Lower lobe of right lung (tissue), 2 donors: Measurements from ENCODE around the gene NLRC3. TPM values are rescaled to one million over a fixed set of nuclear protein-coding genes. Genes with fewer than 3 reads are reported as not detected.
A peak's percentile ranks its signal among the peaks of the same experiment; 100 is the strongest.
"Not testable (repeated sequence)": the region's sequence is repeated elsewhere in the genome, so short reads cannot be mapped to it uniquely, and the experiment has no call there.

Experiments used
- ATAC-seq, 2 donors: fragments of 200-7000 bp; cut with Tn5 transposase; one replicate each; pipeline ENCODE4 v1.9.1; 2020 to 2022; ENCODE audit warnings: mild to moderate bottlenecking in 2 of 2, moderate library complexity in 2 of 2
- DNase-seq: peaks from one replicate; pipeline ENCODE4 v3.0.0-alpha.2; 2020
- H3K27ac ChIP-seq: fragments of 200-600 bp; one replicate; pipeline ENCODE4 v1.8.0; 2022
- H3K27me3 ChIP-seq: fragments of 200-600 bp; one replicate; pipeline ENCODE4 v1.8.0; 2022; ENCODE audit warnings: low read depth
- H3K36me3 ChIP-seq: fragments of 200-600 bp; one replicate; pipeline ENCODE4 v1.8.0; 2022; ENCODE audit warnings: mild to moderate bottlenecking
- H3K4me1 ChIP-seq: fragments of 200-600 bp; one replicate; pipeline ENCODE4 v1.8.0; 2022
- H3K4me3 ChIP-seq: fragments of 200-600 bp; one replicate; pipeline ENCODE4 v1.8.0; 2022; ENCODE audit warnings: mild to moderate bottlenecking
- H3K9me3 ChIP-seq: fragments of 200-600 bp; one replicate; pipeline ENCODE4 v1.8.0; 2022
- intact Hi-C: fragments of 100-400 bp; cut with DNase I; formaldehyde crosslinking; loops from one replicate; pipeline ENCODE4 v1.11.0; 2022
- total RNA-seq: library from RNA; stranded (reverse); fragmentation: NEBNext Ultra II Directional; extraction: Animal tissue kit (Norgen Biotek cat#: 25700); gene quantifications from one replicate; pipeline ENCODE4 v1.2.1, GENCODE V29; 2021
- TF ChIP-seq, protein P1 (sequence below): fragments of 200-600 bp; IDR thresholded peaks from one replicate; pipeline ENCODE4 v1.8.0; 2022; ENCODE audit warnings: antibody characterized with exemption, mild to moderate bottlenecking
- donor health status: DM: no; HTN: yes; CAD: no; lungs with severe emphysema.

Gene NLRC3
- total RNA-seq, 1 donor from 2014 or later: 3.9 TPM

DNA sequence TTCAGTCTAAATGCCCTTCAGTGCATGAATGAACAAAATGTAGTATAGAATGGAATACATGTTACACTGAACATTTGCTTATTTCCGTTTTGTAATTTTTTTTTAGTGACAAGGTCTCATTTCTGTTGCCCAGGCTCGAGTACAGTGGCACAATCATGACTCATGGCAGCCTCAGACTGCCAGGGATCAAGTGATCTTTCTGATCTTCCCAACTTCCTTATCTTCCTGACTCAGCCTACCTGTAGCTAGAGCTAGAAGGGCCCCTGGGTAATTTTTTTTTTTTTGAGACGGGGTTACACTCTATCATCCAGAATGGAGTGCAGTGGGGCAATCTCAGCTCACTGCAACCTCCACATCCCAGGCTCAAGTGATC lies 41.6 kb upstream of the NLRC3 start:
- Histone ChIP-seq H3K4me3 (no peak overlapping the region), H3K36me3 (no peaks in the 10 kb centered on the region), H3K9me3 (no peaks in the 10 kb centered on the region), H3K4me1 (no peaks in the 10 kb centered on the region), H3K27me3 (no peaks in the 10 kb centered on the region), H3K27ac (no peak overlapping the region)
- intact Hi-C loops: no loop called here
- ATAC-seq: no peak
- DNase-seq: no peak
- TF ChIP-seq, protein P1, sequence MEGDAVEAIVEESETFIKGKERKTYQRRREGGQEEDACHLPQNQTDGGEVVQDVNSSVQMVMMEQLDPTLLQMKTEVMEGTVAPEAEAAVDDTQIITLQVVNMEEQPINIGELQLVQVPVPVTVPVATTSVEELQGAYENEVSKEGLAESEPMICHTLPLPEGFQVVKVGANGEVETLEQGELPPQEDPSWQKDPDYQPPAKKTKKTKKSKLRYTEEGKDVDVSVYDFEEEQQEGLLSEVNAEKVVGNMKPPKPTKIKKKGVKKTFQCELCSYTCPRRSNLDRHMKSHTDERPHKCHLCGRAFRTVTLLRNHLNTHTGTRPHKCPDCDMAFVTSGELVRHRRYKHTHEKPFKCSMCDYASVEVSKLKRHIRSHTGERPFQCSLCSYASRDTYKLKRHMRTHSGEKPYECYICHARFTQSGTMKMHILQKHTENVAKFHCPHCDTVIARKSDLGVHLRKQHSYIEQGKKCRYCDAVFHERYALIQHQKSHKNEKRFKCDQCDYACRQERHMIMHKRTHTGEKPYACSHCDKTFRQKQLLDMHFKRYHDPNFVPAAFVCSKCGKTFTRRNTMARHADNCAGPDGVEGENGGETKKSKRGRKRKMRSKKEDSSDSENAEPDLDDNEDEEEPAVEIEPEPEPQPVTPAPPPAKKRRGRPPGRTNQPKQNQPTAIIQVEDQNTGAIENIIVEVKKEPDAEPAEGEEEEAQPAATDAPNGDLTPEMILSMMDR: no peak

DNA sequence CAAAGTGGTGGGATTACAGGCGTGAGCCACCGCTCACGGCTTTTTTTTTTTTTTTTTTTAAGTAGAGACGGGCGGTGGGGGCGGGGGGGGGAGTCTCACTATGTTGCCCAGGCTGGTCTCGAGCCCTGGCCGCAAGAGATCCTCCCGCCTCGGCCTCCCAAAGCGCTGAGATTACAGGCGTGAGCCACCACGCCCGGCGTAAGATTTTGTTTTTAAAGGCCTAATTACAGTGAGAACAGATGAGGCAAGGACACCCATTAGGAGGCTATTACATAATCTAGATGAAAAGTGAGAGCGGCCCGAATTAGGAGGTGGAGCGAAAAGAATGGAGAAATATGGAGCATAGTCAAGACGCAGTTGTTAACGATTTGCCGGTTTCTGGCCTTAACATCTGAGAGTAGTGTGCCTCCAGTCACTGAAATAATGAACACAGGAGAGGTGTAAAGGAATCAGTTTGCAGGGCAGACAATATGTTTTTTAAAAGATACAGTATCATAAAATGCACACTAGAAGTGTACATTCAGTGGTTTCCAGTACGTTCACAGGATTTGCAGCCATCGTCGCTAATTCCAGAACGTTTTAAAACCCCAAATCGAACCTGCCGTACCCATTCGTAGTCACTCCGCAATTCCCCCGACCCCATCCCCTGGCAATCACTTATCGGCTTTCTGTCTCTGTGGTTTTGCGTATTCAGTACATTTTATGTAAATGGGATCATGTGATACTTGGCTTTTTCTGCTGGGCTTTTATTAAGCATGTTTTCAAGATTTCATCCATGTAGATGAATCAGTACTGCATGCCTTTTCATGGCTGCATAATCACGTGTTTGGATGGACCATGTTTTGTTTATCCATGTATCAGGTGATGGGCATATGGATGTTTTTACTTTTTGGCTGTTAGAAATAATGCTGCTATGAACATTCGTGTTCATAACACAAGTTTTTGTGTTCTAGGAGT lies 35.6 kb upstream of the NLRC3 start:
- H3K36me3 ChIP-seq: peaks cover 5% of the 10 kb centered on the region
- H3K27ac ChIP-seq: no peak overlapping the region
- TF ChIP-seq, protein P1: no peak
- DNase-seq (no peak), ATAC-seq (no peak)
- H3K4me3 ChIP-seq: peak overlapping the region; percentile 93
- intact Hi-C loops: no loop called here
- peaks cover 24% of the 10 kb centered on the region for H3K4me1 ChIP-seq
- H3K9me3 ChIP-seq: no peaks in the 10 kb centered on the region
- no peaks in the 10 kb centered on the region for H3K27me3 ChIP-seq

DNA sequence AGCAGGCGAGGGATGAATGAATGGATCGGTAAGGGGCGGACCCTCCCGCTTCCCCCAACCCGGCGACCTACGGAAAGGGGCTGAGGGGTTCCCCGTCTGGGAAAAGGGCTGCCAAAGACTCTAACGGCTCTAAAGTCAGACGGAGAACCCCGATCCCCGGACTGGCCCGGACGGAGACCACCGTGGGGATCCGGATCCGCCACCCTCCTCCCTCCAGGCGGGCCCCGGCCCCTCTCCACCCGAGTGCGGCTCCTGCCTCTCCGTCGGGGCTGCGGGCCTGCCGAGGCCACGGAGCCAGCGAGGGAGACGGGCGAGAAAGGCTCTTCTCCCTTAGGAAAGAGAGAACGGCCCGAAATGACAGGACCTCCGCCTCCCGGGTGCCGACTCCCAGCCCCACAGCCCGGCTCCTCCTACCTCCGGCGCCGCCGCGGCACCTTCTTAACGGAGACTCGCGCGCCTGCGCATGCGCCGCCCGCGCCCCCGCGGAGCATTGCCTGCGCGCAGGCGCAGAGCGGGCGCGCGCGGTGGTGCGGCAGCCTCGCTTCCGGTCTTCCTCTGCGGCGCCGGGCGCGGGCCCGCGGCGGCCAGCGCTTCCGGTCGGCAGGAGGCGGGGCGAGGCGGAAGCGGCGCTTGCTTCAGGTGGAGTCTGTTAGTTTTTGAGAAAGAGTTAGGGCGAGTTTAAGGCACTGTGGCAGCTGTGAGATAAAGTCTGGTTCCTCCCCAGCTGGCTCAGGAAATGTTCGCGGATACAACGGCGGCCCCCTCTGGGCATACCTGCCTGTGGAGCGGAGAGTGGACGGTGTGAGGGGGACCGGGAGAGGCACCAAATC lies 34.2 kb upstream of the NLRC3 start, which contains the start of gene SLX4:
Gene SLX4 (minus strand): TSS at position 461 of the 830 bp plus-strand sequence. CDS start 2,642 bp downstream, outside the sequence.
- ATAC-seq (peak; percentile 98), DNase-seq (peak; percentile 94)
- Histone ChIP-seq H3K36me3 (peaks cover 7% of the 10 kb centered on the region), H3K27ac (peak within 1 kb of the TSS; percentile 89), H3K9me3 (no peaks in the 10 kb centered on the region), H3K4me3 (peak within 1 kb of the TSS; percentile 93), H3K27me3 (no peaks in the 10 kb centered on the region), H3K4me1 (peaks cover 24% of the 10 kb centered on the region)
- intact Hi-C loops: no loop called here
- TF ChIP-seq, protein P1: no peak

DNA sequence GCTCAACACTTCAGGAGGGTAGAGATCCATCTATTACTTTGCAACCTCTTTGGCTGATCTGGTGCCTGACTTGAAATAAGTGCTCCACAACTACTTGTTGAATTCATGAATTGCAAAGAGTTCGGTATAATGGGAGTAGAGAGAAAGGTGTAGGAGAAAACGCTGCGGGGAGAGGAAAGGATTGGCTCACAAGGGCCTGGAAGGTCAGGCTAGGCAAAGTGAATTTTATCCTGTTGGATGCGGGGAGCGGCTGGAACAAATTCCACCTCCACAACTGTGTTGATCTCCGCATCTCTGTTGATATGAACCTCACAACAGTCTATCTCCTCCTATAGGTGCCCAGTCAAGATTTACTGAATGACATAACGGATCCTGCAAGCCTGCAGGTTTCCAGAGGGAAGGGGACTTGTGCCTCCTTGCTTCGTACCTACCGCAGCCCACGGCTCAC lies 33.5 kb upstream of the NLRC3 start:
- Histone ChIP-seq H3K4me1 (peaks cover 24% of the 10 kb centered on the region), H3K36me3 (peaks cover 12% of the 10 kb centered on the region), H3K27ac (peak overlapping the region; percentile 89), H3K27me3 (no peaks in the 10 kb centered on the region), H3K4me3 (peak overlapping the region; percentile 93), H3K9me3 (no peaks in the 10 kb centered on the region)
- intact Hi-C loops: no loop called here
- ATAC-seq: peak in 1 of 2 donors; percentile 53
- no peak for DNase-seq
- TF ChIP-seq, protein P1: no peak

DNA sequence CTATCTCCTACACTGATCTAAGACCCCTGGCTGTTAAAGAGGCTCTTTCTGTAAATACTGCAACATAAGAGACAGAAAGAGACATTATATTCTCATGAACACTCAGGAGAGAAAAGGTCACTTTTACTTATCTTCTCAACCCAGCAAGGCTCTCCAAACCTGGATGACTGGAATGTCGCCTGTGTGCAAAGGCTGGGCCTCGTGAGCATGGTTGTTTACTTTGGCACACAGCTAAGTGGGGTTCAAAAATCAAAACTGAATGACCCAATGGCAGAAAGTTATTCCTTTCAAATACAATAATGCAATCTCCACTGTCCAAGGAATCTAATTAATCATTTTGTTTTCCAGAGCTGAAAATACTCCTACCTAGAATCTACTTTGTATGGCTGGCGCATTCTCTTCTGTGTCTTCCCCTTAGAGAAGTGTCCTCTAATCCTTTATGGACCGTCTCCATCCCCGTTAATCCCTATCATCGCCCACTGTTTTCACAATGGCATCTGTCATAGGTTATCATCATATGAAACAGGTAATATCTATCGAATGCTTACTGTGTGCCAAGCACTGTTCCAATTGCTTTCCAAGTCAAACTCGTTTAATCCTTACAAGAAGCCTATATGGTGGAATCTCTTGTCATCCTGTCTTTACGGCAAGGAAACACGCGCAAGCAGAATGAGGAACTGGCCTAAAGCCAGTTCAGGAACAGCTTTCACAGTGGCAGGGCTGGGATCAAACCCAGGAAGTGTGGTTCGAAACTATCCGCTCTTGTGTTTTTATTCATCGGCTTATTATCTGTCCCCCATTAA lies 32.9 kb upstream of the NLRC3 start:
- Histone ChIP-seq H3K27ac (no peak overlapping the region), H3K9me3 (no peaks in the 10 kb centered on the region), H3K36me3 (peaks cover 16% of the 10 kb centered on the region), H3K4me1 (peaks cover 24% of the 10 kb centered on the region), H3K27me3 (no peaks in the 10 kb centered on the region), H3K4me3 (peak overlapping the region; percentile 93)
- TF ChIP-seq, protein P1: no peak
- ATAC-seq: no peak
- intact Hi-C loops: no loop called here
- DNase-seq: no peak

DNA sequence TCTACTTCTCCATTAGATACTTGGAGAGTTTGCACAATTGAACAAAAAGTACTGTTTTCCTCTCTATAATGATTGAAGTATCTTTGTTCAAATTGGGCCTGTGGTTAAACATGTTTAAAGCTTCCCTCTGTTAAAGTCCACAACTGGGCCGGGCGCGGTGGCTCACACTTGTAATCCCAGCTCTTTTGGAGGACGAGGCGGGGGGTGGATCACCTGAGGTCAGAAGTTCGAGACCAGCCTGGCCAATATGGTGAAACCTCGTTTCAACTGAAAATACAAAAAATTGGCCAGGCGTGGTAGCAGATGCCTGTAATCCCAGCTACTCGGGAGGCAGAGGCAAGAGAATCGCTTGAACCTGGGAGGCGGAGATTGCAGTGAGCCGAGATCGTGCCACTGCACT lies 31.8 kb upstream of the NLRC3 start:
- Histone ChIP-seq H3K4me1 (peaks cover 24% of the 10 kb centered on the region), H3K36me3 (peaks cover 19% of the 10 kb centered on the region)
- intact Hi-C loops, H3K9me3 ChIP-seq, H3K27me3 ChIP-seq, ATAC-seq, H3K4me3 ChIP-seq, H3K27ac ChIP-seq, DNase-seq: not testable (repeated sequence)
